IPS-18a (cell line): ENCODE measurements around the gene ELMO3.

ENCODE experiments used
- H3K27ac ChIP-seq: one replicate; pipeline ENCODE4 v1.5.1; 2013; ENCODE audit warnings: low read length
- H3K27me3 ChIP-seq: one replicate; pipeline ENCODE4 v1.6.1; 2013; ENCODE audit warnings: mild to moderate bottlenecking, low read length; ENCODE audit not compliant: control insufficient read depth, insufficient read depth
- H3K36me3 ChIP-seq: one replicate; pipeline ENCODE4 v1.6.1; 2013; ENCODE audit warnings: low read depth, low read length; ENCODE audit not compliant: control insufficient read depth
- H3K4me1 ChIP-seq: one replicate; pipeline ENCODE4 v1.6.1; 2013; ENCODE audit warnings: low read depth, low read length; ENCODE audit not compliant: control insufficient read depth
- H3K4me3 ChIP-seq: one replicate; pipeline ENCODE4 v1.5.1; 2013; ENCODE audit warnings: low read length
- H3K9ac ChIP-seq: one replicate; pipeline ENCODE4 v1.6.1; 2013; ENCODE audit warnings: mild to moderate bottlenecking, low read length, moderate library complexity
- H3K9me3 ChIP-seq: one replicate; pipeline ENCODE4 v1.6.1; 2013; ENCODE audit warnings: low read depth, low read length; ENCODE audit not compliant: control insufficient read depth

Gene ELMO3, protein sequence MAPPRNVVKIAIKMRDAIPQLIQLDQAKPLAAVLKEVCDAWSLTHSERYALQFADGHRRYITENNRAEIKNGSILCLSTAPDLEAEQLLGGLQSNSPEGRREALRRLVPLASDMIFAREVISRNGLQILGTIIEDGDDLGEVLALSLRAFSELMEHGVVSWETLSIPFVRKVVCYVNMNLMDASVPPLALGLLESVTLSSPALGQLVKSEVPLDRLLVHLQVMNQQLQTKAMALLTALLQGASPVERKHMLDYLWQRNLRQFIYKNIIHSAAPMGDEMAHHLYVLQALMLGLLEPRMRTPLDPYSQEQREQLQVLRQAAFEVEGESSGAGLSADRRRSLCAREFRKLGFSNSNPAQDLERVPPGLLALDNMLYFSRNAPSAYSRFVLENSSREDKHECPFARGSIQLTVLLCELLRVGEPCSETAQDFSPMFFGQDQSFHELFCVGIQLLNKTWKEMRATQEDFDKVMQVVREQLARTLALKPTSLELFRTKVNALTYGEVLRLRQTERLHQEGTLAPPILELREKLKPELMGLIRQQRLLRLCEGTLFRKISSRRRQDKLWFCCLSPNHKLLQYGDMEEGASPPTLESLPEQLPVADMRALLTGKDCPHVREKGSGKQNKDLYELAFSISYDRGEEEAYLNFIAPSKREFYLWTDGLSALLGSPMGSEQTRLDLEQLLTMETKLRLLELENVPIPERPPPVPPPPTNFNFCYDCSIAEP

DNA sequence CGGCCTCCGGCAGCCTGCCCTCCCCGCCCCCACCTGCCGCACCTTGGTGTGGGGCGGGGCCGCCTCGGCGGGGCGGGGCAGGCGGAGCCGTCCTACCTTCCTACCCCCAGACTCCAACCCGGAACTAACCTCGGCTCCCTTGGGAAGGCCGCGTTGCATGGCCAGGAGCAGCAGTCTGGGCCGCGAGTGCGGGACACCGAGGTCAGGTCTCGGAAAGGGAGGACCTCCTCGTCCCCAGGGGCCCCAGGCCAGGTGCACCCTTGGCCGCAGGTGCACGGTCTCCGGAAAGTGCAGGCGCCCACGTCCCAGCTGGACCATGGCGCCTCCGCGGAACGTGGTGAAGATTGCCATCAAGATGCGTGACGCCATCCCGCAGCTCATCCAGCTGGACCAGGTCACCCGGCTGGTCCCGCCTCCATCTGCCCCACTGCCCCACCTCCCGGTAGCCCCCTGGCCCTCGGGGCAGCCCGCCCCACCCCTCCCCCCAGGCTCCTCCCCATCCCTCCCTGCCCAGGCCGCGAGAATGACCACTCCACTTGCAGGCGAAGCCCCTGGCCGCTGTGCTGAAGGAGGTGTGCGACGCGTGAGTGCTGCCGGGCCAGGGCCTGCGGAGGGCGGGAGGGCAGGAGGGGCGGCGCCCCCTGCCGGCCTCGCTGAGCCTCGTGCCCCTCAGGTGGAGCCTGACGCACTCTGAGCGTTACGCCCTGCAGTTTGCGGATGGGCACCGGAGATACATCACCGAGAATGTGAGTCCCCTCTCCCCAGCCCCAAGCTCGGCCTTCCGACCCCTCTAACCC is at the start of gene ELMO3:
Gene ELMO3, plus strand, starts transcription at position 121 of the 797 bp plus-strand sequence. Its CDS starts 196 bp downstream, at position 317.
- no peaks in the 10 kb centered on the region for H3K9me3 ChIP-seq
- H3K4me3 ChIP-seq, result peak within 1 kb of the TSS; percentile 21
- H3K27me3 ChIP-seq, result no peaks in the 10 kb centered on the region
- H3K4me1 ChIP-seq, result no peaks in the 10 kb centered on the region
- no peak within 1 kb of the TSS for H3K9ac ChIP-seq
- H3K36me3 ChIP-seq, result peaks cover 48% of the 10 kb centered on the region
- H3K27ac ChIP-seq, result no peak within 1 kb of the TSS

DNA sequence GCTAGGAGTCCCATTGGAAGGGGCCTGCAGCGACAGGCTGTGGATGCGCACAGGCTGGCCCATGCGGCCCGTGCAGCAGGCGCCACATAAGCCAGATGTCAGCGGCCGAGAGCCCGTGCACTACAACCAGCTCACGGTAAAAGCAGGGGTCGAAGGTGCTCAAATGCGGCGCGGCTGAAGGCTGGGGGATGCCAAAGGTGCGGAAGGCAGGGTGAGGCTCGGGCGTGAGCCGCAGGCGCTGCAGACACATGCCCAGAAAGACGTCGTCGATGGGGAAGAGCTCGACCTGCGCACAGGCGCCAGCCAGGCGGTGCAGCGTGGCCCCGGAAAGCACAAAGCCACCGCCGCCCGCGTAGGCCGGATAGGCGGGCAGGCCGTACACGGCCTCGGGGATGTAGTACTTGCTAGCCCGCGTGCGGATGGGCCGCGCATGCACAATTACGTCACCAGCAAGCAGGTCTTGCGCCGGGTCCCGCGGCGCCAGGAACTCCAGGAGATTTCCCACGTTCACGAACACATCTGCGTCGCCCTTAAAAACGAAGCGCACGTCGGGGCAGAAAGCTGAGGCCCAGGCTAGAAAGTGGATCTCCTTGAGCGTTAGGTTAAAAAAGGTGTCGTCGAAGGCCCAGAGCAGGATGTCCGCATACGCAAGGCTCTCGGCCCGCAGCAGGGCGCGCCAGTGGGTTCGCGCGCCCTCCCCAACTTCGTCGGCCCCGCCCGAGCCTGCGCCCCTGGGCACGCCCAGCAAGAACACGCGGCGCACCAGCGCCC is 49.5 kb upstream of the ELMO3 start:
- H3K9ac ChIP-seq, result no peak overlapping the region
- H3K36me3 ChIP-seq, result peaks cover 17% of the 10 kb centered on the region
- H3K27ac ChIP-seq, result no peak overlapping the region
- H3K4me3 ChIP-seq, result no peak overlapping the region
- H3K9me3 ChIP-seq, result no peaks in the 10 kb centered on the region
- peaks cover 57% of the 10 kb centered on the region for H3K27me3 ChIP-seq
- no peaks in the 10 kb centered on the region for H3K4me1 ChIP-seq

DNA sequence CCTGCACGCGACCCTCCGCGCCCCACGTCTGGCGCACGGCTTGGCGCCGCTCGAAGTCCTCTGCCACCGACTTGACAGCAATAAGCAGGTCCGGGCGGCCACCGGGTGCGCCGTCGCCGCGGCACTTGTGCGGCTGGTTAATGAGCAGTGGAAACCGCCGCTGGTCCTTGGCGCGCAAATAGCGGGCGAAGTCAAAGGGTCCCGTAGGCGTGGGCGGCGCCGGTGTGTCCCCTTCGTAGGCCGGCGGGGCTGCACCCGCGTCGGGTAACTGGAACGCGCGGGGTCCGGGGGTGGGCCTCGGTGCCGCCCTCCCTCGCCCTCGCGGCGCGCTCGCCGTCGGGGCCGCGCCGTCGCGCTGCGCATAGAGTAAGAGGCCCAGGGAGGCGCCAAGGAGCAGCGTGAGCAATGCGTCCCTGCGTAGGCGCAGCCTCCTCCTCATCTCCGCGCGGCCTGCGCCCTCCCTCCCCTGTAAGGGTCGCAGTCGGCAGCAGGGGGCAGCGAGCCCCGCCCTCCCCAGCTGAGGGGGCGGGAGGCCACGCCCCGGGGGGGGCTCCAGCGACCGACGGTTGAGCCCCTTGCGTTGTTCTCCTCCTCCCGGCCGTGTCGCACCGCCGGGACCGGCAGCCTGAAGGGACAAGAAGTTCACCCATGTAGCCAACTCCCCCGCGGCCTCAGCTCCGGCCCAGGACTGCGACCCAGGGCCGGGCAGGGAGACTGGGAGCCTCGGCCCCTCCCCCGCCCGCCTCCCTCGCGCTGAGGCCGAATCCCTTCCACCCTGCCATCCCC is 48.7 kb upstream of the ELMO3 start:
- Histone ChIP-seq H3K27me3 (peaks cover 65% of the 10 kb centered on the region), H3K9me3 (no peaks in the 10 kb centered on the region), H3K36me3 (peaks cover 10% of the 10 kb centered on the region), H3K4me3 (peak overlapping the region; percentile 70), H3K9ac (no peak overlapping the region), H3K27ac (no peak overlapping the region), H3K4me1 (no peaks in the 10 kb centered on the region)

DNA sequence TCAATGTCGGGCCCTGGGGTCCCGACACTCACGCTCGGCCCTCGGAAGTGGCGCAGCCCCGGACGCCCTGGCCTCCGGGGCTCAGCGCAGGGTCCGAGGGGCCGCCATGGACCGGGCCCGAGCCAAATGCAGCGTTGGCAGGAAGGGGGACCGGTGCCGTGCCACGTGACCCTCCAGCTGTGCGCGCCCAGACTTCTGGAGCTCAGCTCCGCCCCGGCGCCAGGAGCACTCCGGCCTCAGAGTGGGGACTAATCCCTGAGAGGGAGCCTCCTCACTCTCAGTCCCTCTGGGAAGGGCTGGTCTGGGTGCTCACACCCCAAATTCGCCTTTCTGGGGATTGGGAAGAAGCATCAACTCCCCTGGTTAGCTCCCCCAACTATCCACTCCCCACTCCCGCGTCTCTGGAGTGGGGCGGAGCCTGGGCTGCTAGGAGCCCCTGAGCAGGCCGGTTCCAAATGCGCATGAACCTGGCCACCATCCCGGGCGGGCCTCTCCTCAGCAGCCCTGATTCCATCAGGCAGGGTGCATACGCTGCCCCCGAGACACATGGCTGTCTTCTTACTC is 48.0 kb upstream of the ELMO3 start, which contains the start of gene B3GNT9:
Gene B3GNT9, minus strand, starts transcription at position 166 of the 564 bp plus-strand sequence. CDS start 513 bp downstream, outside the sequence.
- Histone ChIP-seq H3K27me3 (peaks cover 72% of the 10 kb centered on the region), H3K9me3 (no peaks in the 10 kb centered on the region), H3K27ac (no peak within 1 kb of the TSS), H3K36me3 (peaks cover 10% of the 10 kb centered on the region), H3K4me1 (no peaks in the 10 kb centered on the region), H3K9ac (no peak within 1 kb of the TSS), H3K4me3 (peak within 1 kb of the TSS; percentile 70)

DNA sequence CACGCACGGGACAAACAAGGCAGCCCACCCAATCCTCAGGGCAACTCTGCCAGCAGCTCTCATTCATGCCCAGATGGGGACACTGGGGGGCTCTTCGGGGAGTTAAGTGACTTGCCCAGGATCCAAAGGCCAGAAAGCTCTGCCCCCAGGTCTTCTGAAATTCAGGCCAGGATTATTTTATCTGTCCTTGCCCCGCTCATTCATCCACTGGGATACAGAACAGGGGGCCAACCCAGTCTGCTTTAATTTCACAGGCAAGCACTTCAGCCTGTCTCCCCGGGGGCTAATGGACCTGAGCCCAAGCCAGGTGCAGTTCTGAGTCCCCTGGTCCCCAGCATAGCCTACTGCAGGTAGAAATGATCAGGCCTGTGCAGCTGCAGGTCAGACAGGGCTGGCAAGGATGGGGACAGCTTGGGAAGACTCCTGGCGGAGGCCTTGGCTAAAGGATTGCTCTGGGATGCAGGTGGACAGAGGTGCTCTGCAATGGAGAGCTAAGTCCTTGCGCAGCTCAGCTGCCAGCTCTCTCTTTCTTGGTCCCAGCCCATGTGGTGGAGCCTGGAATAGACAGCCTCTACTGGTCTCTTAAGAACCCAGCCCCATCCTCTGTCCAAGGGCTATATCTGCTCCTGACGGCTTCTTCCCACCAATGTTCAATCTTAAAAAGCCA is 47.4 kb upstream of the ELMO3 start:
- H3K36me3 ChIP-seq, result peaks cover 7% of the 10 kb centered on the region
- H3K4me3 ChIP-seq, result peak overlapping the region; percentile 70
- H3K9me3 ChIP-seq, result no peaks in the 10 kb centered on the region
- H3K9ac ChIP-seq, result no peak overlapping the region
- peaks cover 78% of the 10 kb centered on the region for H3K27me3 ChIP-seq
- no peaks in the 10 kb centered on the region for H3K4me1 ChIP-seq
- H3K27ac ChIP-seq, result no peak overlapping the region

DNA sequence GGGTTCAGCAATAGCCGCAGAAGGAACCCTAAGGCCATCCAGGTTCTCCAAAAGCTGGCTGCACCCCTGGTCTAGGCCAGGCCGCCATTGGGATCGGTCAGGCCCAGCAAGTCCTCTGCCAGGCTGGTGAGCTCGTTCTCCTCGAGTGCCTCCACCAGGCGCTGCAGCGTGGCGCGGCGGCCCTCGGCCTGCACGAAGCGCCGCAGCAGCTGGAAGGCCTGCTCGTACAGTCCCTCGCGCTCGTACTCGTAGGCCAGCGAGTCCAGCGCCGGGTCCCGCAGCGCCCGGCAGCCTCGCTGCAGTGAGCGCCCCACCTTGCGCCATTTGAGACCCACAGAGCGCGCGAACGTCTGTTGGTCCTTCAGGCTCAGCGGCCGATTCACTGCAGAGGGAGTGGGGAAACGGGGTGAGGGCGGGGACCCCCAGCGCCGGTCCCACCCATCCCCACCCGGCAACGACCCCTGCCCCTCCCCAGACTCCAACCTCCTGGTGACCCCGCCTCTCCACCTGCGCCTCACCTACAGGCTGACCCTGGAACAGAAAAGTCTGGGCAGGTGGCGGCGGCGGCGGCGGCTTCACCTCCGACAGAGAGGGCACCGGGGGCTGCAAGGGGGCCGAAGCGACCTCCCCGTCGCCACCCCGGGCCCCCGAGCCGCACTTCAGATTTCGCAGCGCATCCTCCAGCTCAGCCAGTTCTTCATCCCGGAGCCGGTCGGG is 44.2 kb upstream of the ELMO3 start:
- H3K27me3 ChIP-seq, result peaks cover 100% of the 10 kb centered on the region
- peak overlapping the region; percentile 35 for H3K4me3 ChIP-seq
- H3K36me3 ChIP-seq, result no peaks in the 10 kb centered on the region
- no peaks in the 10 kb centered on the region for H3K4me1 ChIP-seq
- no peak overlapping the region for H3K27ac ChIP-seq
- H3K9ac ChIP-seq, result no peak overlapping the region
- no peaks in the 10 kb centered on the region for H3K9me3 ChIP-seq

DNA sequence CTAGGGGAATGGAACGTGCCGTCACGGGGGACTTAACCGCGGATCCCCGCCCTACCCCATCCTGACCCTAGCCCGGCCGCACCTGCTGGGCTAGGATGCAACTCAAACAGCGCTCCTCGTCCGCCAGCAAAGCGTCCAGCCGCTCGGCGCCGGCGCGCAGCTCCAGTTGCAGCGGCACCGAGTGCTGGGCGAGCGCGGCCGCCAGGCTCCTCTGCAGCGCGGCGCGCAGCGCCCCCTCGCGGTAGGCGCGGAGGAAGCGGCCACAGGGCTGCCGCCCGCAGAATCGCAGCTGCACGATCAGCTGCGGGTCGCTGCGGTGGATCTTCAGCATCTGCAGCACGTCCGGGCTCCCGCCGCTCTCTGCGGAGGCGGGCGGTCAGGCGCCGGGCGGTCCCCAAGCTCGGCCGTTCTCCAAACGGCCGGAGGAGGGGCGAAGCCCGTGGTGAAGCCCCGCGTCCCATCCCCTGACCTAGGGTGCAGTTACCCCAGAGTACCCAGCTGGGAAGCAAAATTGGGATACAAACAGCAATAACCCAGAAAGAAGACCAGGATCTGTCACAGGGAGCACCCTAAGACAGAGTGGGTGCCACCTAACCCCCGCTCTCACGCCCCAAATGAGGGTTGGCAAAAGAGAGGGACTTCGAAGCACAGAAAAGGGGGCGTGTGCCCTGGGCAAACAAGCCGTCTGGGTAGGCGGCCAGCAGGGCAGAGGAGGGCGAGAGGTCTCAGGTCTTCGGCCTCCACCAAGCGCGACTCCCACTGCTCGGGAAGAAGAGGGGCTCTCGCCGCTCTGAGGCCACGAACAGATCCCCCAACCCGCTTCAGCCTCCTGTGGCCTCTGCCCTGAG is 43.4 kb upstream of the ELMO3 start:
- Histone ChIP-seq H3K27me3 (peaks cover 100% of the 10 kb centered on the region), H3K36me3 (no peaks in the 10 kb centered on the region), H3K4me1 (no peaks in the 10 kb centered on the region), H3K27ac (no peak overlapping the region), H3K9ac (no peak overlapping the region), H3K4me3 (peak overlapping the region; percentile 35), H3K9me3 (no peaks in the 10 kb centered on the region)

DNA sequence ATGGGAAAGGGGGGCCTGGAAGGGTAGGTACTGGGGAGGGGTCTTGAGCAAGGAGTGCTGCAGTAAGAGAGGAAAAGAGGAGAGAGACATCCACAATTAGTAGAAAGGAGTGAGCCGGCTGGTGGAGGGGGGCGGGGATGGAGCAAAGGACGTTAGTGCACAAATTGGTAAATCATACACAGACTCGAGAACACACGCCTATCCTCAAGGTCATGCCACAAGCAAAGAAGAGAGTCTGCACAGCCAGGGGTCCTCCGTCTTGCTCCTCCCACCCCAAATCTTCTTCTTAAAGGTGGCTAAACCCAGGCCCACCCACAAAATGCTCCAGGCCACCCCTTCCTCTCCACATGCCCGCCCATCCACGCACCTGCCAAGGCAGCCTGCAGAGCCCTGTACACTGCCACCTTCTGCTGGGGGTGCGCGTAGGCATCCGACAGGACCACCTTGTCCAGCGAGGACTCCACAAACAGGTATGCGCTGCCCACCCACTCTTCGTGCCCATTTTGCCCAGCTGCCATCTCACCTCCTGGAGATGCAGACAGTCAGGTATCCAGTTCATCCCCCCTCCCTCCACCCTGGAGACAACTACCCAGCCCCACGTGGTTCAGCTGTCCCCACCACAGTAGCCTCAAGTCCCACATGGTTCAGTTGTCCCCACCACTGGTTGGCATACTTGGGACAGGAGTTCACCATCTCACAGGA is 42.6 kb upstream of the ELMO3 start:
- Histone ChIP-seq H3K27me3 (peaks cover 100% of the 10 kb centered on the region), H3K4me3 (no peak overlapping the region), H3K4me1 (peaks cover 3% of the 10 kb centered on the region), H3K27ac (no peak overlapping the region), H3K36me3 (no peaks in the 10 kb centered on the region), H3K9ac (no peak overlapping the region), H3K9me3 (no peaks in the 10 kb centered on the region)
